Neural crest cell (in vitro differentiated cells): Measurements from ENCODE around the gene MASP1. TPM values are rescaled to one million over a fixed set of nuclear protein-coding genes. Genes with fewer than 3 reads are reported as not detected.

Source experiments
- DNase-seq: peaks from one replicate; pipeline ENCODE4 v3.0.0; 2021; ENCODE audit warnings: low read depth, mixed read lengths, low spot score
- H3K27ac Mint-ChIP-seq: one replicate; pipeline ENCODE4 v1.8.0; 2021; ENCODE audit warnings: mild to moderate bottlenecking, mixed read lengths; ENCODE audit not compliant: unreplicated experiment
- H3K27me3 Mint-ChIP-seq: 2 replicates; pipeline ENCODE4 v1.8.0; 2021; ENCODE audit warnings: low read depth, mild to moderate bottlenecking, mixed read lengths
- H3K36me3 Mint-ChIP-seq: 2 replicates; pipeline ENCODE4 v1.8.0; 2021; ENCODE audit warnings: low read depth, mild to moderate bottlenecking, mixed read lengths
- H3K4me1 Mint-ChIP-seq: 2 replicates; pipeline ENCODE4 v1.8.0; 2021; ENCODE audit warnings: mixed read lengths
- H3K4me3 Mint-ChIP-seq: one replicate; pipeline ENCODE4 v1.8.0; 2021; ENCODE audit warnings: mild to moderate bottlenecking, mixed read lengths
- H3K9me3 Mint-ChIP-seq: 2 replicates; pipeline ENCODE4 v1.8.0; 2021; ENCODE audit warnings: mixed read lengths
- total RNA-seq: library from RNA; stranded (reverse); gene quantifications from 2 replicates; pipeline ENCODE4 v1.2.1, GENCODE V29; 2021
- TF ChIP-seq, protein P1 (sequence below): fragments of 200-600 bp; sonication (generic); conservative IDR thresholded peaks from 2 replicates; pipeline ENCODE4 v1.5.0; 2021; ENCODE audit warnings: antibody characterized with exemption, mild to moderate bottlenecking

The MASP1 gene
- total RNA-seq, 1 donor from 2014 or later = 0.58 TPM

DNA sequence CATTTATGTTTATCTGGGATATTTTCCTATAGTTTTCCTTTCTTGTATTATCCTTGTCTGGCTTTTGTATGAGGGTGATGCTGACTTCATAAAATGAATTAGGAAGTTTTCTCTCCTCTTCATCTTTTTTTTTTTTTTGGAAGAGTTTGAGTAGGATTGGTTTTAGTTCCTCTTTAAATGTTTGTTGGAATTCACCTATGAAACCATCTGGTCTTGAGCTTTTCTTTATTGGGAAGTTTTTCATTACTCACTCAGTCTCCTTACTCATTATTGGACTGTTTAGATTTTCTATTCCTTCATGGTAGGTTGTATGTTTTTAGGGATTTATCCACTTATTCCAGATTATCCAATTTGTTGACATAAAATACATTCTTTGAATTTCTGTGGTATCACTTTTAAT lies 18.7 kb upstream of the MASP1 start:
- Mint-ChIP-seq H3K27ac (no peak overlapping the region), H3K27me3 (peaks cover 16% of the 10 kb centered on the region), H3K4me3 (no peak overlapping the region), H3K36me3 (no peaks in the 10 kb centered on the region), H3K9me3 (no peaks in the 10 kb centered on the region), H3K4me1 (no peaks in the 10 kb centered on the region)
- DNase-seq = no peak
- TF ChIP-seq, protein P1, sequence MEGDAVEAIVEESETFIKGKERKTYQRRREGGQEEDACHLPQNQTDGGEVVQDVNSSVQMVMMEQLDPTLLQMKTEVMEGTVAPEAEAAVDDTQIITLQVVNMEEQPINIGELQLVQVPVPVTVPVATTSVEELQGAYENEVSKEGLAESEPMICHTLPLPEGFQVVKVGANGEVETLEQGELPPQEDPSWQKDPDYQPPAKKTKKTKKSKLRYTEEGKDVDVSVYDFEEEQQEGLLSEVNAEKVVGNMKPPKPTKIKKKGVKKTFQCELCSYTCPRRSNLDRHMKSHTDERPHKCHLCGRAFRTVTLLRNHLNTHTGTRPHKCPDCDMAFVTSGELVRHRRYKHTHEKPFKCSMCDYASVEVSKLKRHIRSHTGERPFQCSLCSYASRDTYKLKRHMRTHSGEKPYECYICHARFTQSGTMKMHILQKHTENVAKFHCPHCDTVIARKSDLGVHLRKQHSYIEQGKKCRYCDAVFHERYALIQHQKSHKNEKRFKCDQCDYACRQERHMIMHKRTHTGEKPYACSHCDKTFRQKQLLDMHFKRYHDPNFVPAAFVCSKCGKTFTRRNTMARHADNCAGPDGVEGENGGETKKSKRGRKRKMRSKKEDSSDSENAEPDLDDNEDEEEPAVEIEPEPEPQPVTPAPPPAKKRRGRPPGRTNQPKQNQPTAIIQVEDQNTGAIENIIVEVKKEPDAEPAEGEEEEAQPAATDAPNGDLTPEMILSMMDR = no peak

- no peak for DNase-seq
- H3K9me3 Mint-ChIP-seq = peaks cover 11% of the 10 kb centered on the region
- no peak overlapping the region for H3K27ac Mint-ChIP-seq
These were observed 14.3 kb upstream of the MASP1 start for GRCh38 chr3:187305881-187306280.

DNA sequence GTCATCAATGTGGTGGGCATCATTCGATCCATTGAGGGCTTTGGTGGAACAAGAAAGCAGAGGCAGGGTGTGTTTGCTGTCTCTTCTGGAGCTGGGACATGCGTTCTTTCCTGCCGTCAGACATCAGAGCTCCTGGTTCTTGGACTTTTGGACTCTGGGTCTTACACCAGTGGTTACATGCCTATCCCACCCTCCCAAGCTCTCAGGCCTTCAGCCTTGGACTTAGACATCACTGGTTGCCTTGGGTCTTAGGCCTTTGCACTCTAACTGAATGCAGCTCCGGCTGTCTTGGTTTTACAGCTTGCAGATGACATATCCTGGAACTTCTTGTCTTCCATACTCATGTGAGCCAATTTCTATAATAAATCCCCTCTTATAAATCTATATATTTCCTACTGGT lies 8.1 kb upstream of the MASP1 start:
- no peak for DNase-seq
- H3K4me3 Mint-ChIP-seq = no peak overlapping the region
- H3K4me1 Mint-ChIP-seq = no peaks in the 10 kb centered on the region
- H3K9me3 Mint-ChIP-seq = peaks cover 11% of the 10 kb centered on the region
- no peaks in the 10 kb centered on the region for H3K27me3 Mint-ChIP-seq
- TF ChIP-seq, protein P1 = no peak
- no peak overlapping the region for H3K27ac Mint-ChIP-seq
- no peaks in the 10 kb centered on the region for H3K36me3 Mint-ChIP-seq

More at GRCh38 chr3:187305881-187306280, 14.3 kb upstream of the MASP1 start:
- Mint-ChIP-seq H3K27me3 (no peaks in the 10 kb centered on the region), H3K4me3 (no peak overlapping the region), H3K4me1 (no peaks in the 10 kb centered on the region), H3K36me3 (no peaks in the 10 kb centered on the region)
- TF ChIP-seq, protein P1 = no peak

DNA sequence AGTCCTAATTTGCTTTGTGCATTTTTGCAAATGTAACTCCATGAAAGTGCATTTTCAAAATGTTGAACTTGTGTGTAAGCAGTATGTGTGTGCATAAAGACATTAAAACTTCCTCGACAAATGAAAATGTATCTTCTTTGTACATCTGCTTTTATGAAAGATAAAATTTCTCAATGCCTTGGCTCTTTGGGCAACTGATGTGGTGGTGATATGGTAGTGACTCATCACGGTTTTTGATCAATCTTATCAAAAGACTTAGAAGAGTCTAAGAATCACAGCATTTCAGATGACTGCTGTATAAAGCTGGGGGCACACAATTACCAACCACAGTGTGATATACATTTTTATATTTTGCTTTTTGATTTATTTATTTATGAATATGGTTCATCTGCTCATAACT lies 5.4 kb upstream of the MASP1 start:
- peaks cover under 1% of the 10 kb centered on the region for H3K4me1 Mint-ChIP-seq
- DNase-seq = no peak
- H3K36me3 Mint-ChIP-seq = no peaks in the 10 kb centered on the region
- TF ChIP-seq, protein P1 = no peak
- peaks cover 4% of the 10 kb centered on the region for H3K27me3 Mint-ChIP-seq
- no peak overlapping the region for H3K27ac Mint-ChIP-seq
- H3K9me3 Mint-ChIP-seq = peaks cover 5% of the 10 kb centered on the region
- no peak overlapping the region for H3K4me3 Mint-ChIP-seq

DNA sequence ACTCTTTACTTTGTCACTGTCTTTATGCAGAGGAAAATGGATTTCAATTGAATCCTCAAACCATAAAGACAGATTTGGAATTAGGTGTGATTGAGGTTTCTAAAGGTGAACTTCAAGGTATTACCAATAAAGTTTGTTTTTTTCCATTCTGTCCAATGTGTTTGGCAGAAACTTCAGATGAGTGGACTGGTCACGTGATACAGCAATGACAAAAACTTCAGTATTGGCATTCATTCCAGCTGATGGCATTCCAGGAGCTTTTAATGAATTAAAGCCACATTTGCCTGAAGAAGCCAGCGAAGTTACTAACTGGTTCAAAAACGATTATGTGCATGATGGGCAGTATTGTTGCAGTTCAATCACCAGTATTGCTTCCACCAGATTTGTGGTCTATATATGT lies 4.5 kb upstream of the MASP1 start:
- DNase-seq = no peak
- H3K9me3 Mint-ChIP-seq = no peaks in the 10 kb centered on the region
- H3K27me3 Mint-ChIP-seq = peaks cover 12% of the 10 kb centered on the region
- TF ChIP-seq, protein P1 = no peak
- no peaks in the 10 kb centered on the region for H3K36me3 Mint-ChIP-seq
- H3K27ac Mint-ChIP-seq = no peak overlapping the region
- no peak overlapping the region for H3K4me3 Mint-ChIP-seq
- peaks cover 8% of the 10 kb centered on the region for H3K4me1 Mint-ChIP-seq
